ENCODE data around the gene KRTAP9-9.
"Not testable (repeated sequence)": the region's sequence is repeated elsewhere in the genome, so short reads cannot be mapped to it uniquely, and the experiment has no call there.

Gene KRTAP9-9

DNA sequence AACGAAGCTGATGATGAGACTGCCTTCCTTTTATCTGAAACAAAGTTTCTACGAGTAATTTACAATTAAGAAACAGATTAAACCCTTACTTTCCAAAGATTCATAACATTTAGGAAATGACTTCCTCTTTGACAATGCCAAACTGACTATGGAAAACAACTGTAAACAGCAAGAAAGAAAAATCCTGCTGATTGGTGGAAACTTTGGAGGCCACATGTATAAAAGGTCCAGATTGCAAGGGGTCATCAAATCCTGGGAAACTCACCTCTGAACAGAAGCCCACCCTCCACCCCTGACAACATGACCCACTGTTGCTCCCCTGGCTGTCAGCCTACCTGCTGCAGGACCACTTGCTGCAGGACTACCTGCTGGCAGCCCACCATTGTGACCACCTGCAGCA is 9.9 kb downstream of the KRTAP9-9 start, which contains the start of gene KRTAP9-6:
Gene KRTAP9-6 (plus strand): TSS at position 301 of the 400 bp plus-strand sequence. CDS start 0 bp downstream, at position 301.
- no peak for DNase-seq (ENCODE audit: low read depth in 2 of 2)

DNA sequence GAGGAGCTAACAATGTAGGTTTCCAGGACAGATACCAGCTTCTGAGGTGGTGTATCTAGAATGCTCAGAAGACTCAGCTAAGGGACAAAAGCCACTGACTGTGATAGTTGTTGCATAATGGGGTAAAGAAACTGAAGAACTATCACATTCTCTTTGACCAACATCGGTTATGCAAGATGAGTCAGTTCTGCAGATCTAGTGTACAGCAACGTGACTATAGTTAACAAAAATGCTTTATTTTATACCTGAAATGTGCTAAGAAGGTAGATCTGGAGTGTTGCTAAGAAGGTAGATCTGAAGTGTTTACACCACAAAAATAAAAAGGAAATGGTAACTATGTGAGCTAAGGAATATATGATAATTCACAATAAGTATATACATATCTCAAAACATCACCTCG is 12.5 kb downstream of the KRTAP9-9 start:
- no peak for DNase-seq (ENCODE audit: low read depth in 2 of 2)

DNA sequence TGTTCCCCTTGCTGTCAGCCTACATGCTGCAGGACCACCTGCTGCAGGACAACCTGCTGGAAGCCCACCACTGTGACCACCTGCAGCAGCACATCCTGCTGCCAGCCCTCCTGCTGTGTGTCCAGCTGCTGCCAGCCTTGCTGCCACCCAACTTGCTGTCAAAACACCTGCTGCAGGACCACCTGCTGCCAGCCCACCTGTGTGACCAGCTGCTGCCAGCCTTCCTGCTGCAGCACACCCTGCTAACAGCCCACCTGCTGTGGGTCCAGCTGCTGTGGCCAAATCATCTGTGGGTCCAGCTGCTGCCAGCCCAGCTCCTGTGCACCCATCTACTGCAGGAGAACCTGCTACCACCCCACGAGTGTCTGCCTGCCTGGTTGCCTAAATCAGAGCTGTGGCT is 16.1 kb downstream of the KRTAP9-9 start:
- not testable (repeated sequence) for DNase-seq (ENCODE audit: low read depth in 2 of 2)

DNA sequence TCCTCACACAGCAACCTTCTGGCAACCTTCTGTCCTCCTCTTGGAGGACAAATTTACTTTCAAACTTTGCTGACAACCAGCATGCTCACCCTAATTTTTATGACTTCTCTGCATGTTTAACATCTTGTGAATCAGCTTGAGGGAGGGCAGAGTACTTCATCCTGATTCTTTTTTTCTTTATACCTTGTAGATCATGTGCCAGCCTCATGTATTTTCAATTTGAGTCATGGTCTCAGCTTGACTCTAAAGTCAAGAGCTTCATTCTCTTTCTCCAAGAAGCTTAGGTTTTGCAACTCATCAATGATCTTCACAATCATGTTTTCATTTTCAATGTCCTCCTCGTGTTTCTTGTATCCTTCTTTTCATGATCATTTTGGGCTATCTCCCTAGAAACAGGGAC is 16.7 kb downstream of the KRTAP9-9 start:
- no peak for DNase-seq (ENCODE audit: low read depth in 2 of 2)

DNA sequence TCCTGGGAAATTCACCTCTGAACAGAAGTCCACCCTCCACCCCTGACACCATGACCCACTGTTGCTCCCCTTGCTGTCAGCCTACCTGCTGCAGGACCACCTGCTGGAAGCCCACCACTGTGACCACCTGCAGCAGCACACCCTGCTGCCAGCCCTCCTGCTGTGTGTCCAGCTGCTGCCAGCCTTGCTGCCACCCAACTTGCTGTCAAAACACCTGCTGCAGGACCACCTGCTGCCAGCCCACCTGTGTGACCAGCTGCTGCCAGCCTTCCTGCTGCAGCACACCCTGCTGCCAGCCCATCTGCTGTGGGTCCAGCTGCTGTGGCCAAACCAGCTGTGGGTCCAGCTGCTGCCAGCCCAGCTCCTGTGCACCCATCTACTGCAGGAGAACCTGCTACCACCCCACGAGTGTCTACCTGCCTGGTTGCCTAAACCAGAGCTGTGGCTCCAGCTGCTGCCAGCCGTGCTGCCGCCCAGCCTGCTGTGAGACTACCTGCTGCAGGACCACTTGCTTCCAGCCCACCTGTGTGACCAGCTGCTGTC is 20.5 kb downstream of the KRTAP9-9 start, which contains the start of gene KRTAP9-7:
Gene KRTAP9-7 (plus strand): TSS at position 51 of the 543 bp plus-strand sequence. CDS start 0 bp downstream, at position 51.
- not testable (repeated sequence) for DNase-seq (ENCODE audit: low read depth in 2 of 2)

DNA sequence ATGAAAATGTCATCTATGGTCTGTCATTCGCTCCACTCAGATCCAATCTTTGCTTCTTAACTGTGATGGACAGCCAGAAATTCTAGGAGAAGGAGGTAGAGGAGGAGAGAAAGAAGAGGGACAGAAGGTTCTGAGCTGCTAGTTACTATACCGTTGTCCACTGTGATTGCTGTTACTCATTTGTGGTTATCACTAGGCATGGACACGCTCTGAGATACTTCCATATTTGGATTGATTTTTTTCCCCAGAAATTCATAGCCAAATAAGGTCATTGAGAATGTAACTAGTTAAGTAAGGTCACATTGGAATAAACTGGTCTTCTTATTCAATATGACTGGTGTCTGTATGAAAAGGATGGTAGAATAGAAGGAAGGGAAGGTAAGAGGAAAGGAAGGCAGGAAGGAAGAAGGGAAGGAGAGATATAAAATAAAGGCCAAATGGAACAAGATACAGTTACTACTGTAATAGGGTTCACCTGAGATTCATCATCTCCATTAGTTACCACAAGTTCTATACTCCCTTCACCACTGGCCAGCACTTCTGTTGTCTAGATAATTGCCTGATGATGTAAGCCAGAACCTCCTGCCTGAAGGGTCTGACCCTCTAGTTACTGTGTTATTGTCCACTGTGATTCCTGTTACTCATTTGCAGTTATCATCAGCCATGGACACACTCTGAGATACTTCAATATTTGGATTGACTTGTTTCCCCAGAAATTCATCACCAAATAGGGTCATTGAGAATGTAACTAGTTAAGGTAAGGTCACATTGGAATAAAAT is 23.2 kb downstream of the KRTAP9-9 start:
- DNase-seq (ENCODE audit: low read depth in 2 of 2): no peak

DNA sequence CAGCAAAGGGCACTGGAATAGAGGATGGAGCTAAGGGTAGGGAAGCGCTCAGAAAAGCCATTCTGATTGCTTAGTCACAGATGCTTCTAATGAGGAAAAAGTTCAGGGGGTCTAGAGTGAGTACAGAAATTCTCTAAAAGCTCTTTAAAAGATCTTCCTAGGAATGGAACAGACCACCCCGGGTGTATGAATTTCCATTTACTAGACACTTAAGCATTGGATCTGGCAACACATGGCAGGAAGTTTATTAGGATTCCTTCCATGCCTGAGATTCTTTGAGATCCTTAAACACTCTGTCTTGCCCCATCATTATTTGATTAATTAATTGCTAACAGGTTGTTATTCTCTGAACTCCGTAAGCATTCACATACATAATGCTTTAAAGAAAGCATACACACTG is 28.9 kb downstream of the KRTAP9-9 start:
- no peak for DNase-seq (ENCODE audit: low read depth in 2 of 2)

DNA sequence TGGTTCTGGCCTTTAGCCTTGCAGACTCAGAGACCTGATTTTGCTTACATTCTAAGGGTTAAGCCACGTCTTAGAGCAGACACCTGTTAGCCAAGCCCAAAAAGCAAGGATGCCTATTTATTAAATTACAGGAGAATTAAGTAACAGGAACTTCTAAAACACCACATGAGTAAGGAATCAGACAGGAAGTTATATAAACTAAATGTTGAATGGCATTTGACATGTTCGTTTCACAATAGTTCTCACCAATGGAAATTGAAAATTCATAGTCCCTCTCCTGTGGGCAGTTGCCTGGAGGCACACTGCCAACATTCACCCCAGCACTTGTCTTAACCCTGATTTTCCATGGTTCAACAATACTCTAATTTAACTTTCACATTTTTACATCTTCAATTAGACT is 29.4 kb downstream of the KRTAP9-9 start:
- DNase-seq (ENCODE audit: low read depth in 2 of 2): no peak

DNA sequence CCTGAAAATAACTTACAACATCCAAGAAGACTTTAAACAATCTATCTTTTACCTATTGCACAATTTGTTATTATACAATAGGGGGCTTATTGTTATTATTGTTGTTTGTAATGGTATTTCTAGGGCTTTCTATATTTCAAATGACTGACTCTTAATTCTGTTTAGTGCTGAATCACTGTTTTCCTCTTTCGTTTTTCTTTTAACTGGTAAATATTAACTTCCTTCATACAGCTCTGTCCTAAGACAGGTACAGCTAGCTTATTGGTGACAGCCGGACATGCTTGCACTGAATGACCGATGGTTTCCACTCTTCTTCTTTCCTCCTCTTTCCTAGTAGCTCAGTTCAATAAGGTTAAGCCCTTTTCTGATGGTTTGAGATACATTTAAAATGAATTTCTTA is 31.9 kb downstream of the KRTAP9-9 start:
- DNase-seq (ENCODE audit: low read depth in 2 of 2): no peak

DNA sequence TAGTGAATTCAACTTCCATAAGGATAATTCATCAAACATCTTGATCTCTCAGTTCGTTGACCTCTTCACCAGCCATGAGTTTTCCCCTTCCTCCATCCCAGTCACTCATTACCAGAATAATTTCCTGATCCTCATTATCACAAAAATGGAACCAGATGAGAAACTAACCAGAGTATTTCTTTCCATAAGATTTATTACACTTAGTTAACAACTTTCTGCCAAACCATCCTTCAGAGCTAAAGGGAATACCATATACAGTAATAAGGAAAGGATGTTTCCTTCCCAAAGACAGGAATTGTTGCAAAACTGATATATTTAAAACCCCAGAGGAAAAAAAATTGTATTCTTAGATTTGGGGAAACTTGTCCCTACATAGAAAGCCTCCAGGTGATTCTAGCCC is 38.8 kb downstream of the KRTAP9-9 start:
- DNase-seq (ENCODE audit: low read depth in 2 of 2): no peak

DNA sequence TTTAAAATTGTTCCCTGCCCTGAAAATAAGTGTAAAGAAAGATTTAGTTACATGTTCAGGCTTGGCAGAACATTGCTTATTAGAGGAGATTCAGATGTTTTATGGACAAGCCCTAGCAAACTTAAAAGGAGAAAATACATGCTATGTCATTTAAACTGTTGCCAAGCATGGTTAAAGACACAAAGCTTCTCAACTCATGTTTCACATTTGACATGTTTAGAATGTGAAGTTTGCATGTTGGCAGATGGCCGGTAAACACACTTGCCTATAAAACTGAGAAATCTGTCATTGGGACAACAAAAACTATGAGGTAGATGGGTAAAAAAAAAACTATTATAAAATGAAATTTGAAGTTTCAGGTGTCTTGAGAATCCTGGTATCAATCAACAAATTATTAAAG is 41.7 kb downstream of the KRTAP9-9 start:
- DNase-seq (ENCODE audit: low read depth in 2 of 2): no peak

DNA sequence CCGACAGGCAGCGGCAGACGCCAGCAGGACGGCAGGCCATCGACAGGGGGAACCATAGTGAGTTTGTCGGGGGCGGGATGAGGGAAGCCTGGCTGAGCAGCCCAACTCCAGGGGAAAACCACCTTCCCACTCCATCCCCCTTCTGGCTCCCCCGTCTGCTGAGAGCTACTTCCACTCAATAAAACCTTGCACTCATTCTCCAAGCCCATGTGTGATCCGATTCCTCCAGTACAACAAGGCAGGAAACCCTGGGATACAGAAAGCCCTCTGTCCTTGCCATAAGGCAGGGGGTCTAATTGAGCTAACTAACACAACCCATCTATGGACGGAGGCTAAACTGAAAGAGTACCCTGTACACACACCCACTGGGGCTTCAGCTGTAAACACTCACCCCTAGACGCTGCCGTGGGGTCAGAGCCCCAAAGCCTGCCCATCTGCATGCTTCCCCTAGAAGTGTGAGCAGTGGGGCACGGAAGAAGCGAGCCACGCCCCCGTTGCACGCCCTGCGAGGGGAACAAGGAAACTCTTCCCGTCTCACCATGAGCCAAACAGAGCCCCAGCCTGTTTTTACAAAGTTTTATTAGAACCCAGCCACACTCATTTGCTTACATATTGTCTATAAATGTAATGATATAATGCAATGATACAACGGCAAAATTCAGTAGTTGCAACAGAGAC is 43.4 kb downstream of the KRTAP9-9 start:
- no peak for DNase-seq (ENCODE audit: low read depth in 2 of 2)

DNA sequence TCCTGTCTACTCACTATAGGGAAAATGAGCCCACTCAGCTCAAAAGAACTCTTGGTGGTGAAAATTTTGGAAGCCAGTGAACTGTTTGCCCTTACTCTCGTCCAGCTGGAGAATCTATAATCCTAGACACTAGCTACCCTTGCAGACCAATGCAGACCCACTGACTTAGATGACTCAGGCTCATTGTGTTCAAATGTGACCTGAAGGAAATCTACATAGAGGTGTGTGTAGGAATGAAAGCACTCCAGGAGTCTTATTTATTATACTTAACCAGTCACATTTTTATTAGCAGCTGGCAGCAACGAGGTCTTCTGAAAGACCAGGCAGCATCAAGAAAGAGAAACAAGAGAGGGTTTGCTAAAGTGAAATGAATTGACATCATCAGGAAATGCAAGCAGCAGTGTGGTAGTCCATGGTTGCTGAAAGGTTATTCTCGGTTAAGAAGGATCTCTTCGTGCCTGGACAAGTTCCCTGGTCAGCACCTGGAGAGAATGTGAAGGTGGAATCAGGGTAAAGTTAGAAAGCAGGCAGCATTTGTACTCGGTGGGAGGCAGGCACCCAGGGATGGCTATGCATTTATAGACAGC is 46.1 kb downstream of the KRTAP9-9 start:
- DNase-seq (ENCODE audit: low read depth in 2 of 2): no peak

DNA sequence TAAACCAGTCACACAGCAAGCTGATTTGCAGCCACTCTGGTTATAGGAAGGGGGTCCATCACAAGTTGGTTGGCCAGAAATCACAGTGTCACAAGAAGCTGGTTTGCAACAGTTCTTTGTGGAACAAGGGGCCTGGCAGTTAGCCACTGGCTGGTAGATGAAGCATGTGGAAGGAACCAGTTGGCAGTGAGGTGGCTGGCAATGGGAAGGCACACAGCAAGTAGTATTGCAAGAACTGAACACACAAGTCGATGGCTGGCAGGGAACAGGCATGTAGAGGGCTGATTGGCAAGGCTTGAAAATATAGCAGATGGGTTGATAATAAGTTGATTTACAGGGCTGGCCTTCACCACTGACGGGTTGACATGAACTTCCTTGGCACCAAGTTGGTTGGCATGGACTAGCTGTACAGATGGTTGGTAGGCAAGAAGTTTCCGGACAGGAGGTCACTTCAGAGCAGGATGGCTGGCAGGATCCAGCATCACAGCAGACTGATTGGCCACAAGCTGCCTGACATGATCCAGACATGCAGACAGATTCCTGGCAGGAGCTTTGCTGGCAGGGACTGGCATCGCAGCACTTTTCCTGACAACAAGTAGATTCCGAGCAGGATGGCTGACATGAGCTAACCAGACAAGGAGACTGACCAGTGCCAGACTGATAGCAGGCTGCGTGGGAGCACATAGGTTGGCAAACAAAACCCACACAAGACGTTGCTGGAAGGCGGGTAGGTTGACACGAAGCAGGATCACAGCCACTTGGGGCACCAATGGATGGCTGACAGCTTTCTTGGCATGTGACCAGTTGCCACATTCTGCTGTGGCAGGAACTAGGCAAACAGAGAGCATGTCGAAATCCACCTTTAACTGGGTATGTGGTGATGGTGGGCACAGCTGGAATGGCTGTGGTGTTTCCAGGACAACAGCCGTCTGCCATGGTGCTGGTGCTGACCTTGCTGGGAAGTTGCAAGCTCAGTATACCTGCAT is 47.0 kb downstream of the KRTAP9-9 start, which contains the start of gene KRTAP29-1:
Gene KRTAP29-1 (minus strand): TSS at position 936 of the 986 bp plus-strand sequence. CDS start 0 bp downstream, at position 936.
- DNase-seq (ENCODE audit: low read depth in 2 of 2): no peak

DNA sequence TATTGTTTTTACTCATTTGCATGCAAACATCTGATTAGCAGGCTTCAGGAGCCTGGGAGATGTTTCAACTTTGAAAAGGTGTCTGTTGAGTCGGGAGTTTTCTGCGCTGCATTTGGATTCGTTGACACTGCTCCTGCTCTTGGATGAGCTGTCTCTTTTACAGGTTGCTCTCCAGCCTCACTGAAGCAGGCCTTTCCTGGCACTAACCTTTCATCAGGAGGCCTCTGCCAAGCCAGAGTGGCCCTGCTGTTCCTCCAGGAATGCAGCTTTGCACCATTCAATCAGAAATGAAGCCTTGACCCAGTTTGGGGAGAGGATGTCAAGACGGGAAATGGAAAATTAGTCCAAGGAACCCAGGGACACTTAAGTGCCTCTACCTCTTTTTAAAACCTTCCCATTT is 47.8 kb downstream of the KRTAP9-9 start:
- no peak for DNase-seq (ENCODE audit: low read depth in 2 of 2)

DNA sequence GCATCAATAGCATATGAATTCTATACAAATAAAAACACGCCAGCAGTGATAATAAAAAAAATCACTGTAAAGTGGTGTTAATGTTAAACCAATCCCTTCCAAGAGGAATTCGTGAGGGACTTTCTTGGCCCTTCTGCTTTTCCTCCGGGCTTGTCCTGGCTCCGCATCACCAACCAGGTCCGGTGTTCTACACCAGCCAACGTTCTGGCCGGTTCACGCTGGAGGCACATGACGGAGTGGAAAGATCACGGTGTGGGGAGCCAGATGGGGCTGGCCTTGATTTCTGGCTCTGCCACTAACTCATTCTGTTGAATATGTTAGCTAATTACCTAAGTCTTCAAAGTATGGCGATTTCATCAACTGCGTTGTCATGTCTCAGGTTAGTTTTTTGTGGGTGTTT is 48.9 kb downstream of the KRTAP9-9 start:
- DNase-seq (ENCODE audit: low read depth in 2 of 2): no peak

Data from stimulated activated CD8-positive, alpha-beta memory T cell treated with anti-CD3 and anti-CD28 coated beads, Interleukin-2, amount 100 ng/mL, for 48 hours (primary cell).